Activated B cell treated with CpG ODN at 0.5 μM for 24 hours (primary cell): Measurements from ENCODE around the gene THAP7. TPM values are rescaled to one million over a fixed set of nuclear protein-coding genes. Genes with fewer than 3 reads are reported as not detected.

ENCODE experiments used
- ATAC-seq: fragments of 200-7000 bp; cut with Tn5 transposase; one replicate; pipeline ENCODE4 v1.10.0; 2021; ENCODE audit warnings: low read depth, mild to moderate bottlenecking, moderate library complexity
- CTCF ChIA-PET: fragments of 350-600 bp; sonication (Branson Sonifier 250); formaldehyde crosslinking; loops from one replicate; lab custom pipeline; 2021; ENCODE audit warnings: antibody characterized with exemption; lab: Charles Lee
- POLR2A ChIA-PET: fragments of 350-600 bp; sonication (Branson Sonifier 250); formaldehyde crosslinking; loops from one replicate; lab custom pipeline; 2021; ENCODE audit warnings: antibody characterized with exemption; lab: Charles Lee
- DNase-seq: peaks from one replicate; pipeline ENCODE4 v3.0.0; 2022
- H3K27ac Mint-ChIP-seq: one replicate; pipeline ENCODE4 v1.8.0; 2020; ENCODE audit warnings: mixed read lengths
- H3K27me3 Mint-ChIP-seq: one replicate; pipeline ENCODE4 v1.8.0; 2021; ENCODE audit warnings: mixed read lengths
- H3K36me3 Mint-ChIP-seq: one replicate; pipeline ENCODE4 v1.8.0; 2021; ENCODE audit warnings: low read depth, mixed read lengths
- H3K4me1 Mint-ChIP-seq: one replicate; pipeline ENCODE4 v1.8.0; 2021; ENCODE audit warnings: mixed read lengths
- H3K4me3 Mint-ChIP-seq: one replicate; pipeline ENCODE4 v1.8.0; 2020; ENCODE audit warnings: mild to moderate bottlenecking, mixed read lengths
- H3K9me3 Mint-ChIP-seq: one replicate; pipeline ENCODE4 v1.8.0; 2020; ENCODE audit warnings: mixed read lengths
- intact Hi-C: fragments of 100-400 bp; cut with micrococcal nuclease; formaldehyde crosslinking; loops from one replicate; pipeline ENCODE4 v1.15.1; 2024
- total RNA-seq: library from RNA; stranded (reverse); gene quantifications from 2 replicates; pipeline ENCODE4 v1.2.3, GENCODE V29; 2022
- TF ChIP-seq, protein P1 (sequence below): fragments of 200-600 bp; IDR thresholded peaks from one replicate; pipeline ENCODE4 v1.8.0; 2022; ENCODE audit warnings: antibody characterized with exemption, mild to moderate bottlenecking

The THAP7 gene
- total RNA-seq, 1 donor from 2014 or later: 27.1 TPM

DNA sequence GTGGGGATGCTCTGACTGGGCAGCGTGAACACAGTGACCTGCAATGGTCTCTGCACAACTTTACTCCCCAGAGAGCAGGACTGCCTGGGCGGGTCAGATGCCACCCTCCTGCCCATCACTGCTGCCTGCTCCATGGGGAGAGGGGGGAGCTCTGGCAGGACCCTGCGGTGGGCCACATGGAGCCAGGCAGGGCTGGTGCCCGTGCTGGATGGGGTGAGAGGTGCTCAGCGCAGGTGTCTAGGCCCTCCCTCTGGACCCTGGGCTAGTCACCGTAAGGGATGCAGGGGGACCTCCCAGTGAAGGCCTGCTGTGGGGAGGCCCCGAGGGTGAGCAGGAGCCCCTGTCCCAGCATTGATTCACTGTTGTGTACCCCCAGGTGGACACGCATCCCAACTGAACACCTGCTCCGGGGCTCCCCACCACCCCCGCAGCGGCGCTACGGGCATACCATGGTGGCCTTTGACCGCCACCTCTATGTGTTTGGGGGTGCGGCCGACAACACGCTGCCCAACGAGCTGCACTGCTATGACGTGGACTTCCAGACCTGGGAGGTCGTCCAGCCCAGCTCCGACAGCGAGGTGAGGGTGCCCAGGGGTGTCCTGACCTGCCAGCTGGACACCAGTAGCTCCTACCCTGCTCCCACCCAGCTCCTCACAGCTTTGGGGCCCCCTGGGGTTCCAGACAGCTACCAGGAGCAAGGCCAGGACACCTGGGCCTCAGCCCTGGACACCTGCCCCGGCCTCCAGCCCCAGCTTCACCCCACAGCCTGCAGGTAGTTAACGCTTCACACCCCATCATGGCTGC lies 10.5 kb downstream of the THAP7 start:
- H3K4me3 Mint-ChIP-seq: no peak overlapping the region
- H3K27me3 Mint-ChIP-seq: no peaks in the 10 kb centered on the region
- intact Hi-C loops: no loop called here
- POLR2A ChIA-PET: interaction anchor here (1.4 kb wide), 1 partner anchor 9 kb away, joined by 4 read pairs; the partner anchor contains the start of gene LZTR1
- ATAC-seq: no peak
- CTCF ChIA-PET: no interaction called here
- no peak for DNase-seq
- H3K9me3 Mint-ChIP-seq: no peaks in the 10 kb centered on the region
- H3K27ac Mint-ChIP-seq: no peak overlapping the region
- peaks cover 56% of the 10 kb centered on the region for H3K36me3 Mint-ChIP-seq
- peaks cover 2% of the 10 kb centered on the region for H3K4me1 Mint-ChIP-seq
- TF ChIP-seq, protein P1, sequence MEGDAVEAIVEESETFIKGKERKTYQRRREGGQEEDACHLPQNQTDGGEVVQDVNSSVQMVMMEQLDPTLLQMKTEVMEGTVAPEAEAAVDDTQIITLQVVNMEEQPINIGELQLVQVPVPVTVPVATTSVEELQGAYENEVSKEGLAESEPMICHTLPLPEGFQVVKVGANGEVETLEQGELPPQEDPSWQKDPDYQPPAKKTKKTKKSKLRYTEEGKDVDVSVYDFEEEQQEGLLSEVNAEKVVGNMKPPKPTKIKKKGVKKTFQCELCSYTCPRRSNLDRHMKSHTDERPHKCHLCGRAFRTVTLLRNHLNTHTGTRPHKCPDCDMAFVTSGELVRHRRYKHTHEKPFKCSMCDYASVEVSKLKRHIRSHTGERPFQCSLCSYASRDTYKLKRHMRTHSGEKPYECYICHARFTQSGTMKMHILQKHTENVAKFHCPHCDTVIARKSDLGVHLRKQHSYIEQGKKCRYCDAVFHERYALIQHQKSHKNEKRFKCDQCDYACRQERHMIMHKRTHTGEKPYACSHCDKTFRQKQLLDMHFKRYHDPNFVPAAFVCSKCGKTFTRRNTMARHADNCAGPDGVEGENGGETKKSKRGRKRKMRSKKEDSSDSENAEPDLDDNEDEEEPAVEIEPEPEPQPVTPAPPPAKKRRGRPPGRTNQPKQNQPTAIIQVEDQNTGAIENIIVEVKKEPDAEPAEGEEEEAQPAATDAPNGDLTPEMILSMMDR: no peak

DNA sequence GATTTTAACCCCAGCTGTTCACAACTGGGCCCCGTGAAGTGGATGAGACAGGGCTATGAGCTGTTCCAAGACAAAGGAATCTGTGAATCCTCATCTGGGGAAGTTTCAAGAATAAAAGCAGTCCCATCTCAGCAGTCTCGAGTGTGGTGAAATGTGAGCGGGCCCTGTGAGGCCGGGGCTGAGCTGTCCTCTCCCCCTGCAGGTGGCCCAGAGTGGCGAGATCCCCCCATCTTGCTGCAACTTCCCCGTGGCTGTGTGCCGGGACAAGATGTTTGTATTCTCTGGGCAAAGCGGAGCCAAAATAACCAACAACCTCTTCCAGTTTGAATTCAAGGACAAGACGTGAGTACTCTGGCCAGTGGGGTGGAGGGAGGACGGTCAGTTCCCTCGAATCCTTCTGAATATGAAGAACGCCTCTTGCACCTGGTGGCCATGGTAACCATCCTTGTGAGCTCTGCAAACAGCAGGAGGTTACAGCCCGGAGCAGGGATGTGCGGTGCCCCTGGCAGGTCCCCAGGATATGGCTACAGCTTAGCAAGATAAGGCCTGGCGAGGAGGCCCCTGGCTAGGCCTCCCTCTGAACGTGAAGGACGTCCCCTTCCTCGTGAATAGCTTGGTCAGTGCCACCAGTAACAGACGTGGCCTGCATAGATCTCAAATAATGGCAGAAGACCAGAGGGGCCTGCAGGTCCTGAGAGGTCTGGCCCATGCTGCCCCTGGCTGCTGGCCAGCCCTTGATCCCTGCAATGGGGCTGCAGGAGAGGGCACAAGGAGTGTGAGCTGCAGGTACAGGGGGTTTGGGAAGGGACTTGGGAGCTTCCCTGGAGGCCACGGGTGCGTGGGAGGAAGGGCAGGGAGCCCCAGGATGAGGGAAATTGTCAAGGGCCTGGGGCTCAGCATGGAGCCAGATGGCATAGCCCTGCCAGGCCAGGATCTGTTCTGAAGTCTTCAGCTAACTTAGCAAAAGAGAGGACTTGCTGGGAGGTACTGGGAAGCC lies 11.4 kb downstream of the THAP7 start:
- ChIA-PET CTCF (interaction anchor here (0.6 kb wide), 1 partner anchor 33 kb away, joined by 3 read pairs; no protein-coding TSS in a partner anchor), POLR2A (interaction anchor here (1.4 kb wide), 1 partner anchor 8 kb away, joined by 4 read pairs; the partner anchor contains the start of gene LZTR1)
- ATAC-seq: no peak
- Mint-ChIP-seq H3K27ac (no peak overlapping the region), H3K27me3 (no peaks in the 10 kb centered on the region), H3K36me3 (peaks cover 55% of the 10 kb centered on the region), H3K9me3 (no peaks in the 10 kb centered on the region), H3K4me3 (no peak overlapping the region), H3K4me1 (peaks cover 2% of the 10 kb centered on the region)
- intact Hi-C loops: no loop called here
- DNase-seq: no peak
- TF ChIP-seq, protein P1: no peak

DNA sequence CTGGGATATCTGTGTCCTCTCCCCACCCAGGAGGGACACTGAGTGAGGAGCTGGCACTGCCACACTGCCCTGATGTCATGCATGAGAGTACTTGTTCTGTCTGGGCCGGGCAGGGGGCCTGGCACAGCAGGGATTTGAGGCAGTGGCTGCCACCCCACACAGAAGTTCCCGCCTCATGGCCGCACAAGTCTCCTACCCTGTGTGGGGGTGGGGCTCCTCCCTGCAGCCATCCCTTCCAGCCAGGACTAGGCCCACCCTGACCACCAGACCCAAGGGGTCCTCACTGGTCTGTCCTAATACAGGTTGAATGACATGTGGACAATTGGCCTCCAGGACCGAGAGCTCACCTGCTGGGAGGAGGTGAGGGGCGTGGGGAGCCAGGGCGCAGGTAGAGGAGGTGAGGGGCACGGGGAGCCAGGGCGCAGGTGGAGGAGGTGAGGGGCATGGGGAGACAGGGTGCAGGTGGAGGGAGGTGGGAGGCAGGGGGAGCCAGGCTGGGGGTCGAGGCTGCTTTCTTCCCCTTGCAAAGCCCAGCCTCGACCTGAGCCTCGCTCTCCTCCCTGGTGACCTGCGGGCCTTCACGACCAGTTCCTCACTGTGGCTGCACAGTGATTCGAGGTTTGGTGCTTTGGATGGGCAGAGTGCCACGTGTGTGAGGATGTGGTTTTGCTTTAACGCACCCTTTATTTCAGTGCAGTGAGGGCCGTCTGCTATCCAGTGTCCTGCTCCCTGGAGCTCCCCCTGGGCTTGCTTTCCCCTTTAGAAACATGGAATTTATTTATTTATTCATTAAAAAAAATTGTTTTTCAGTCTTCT lies 12.4 kb downstream of the THAP7 start:
- CTCF ChIA-PET: no interaction called here
- DNase-seq (no peak), ATAC-seq (no peak)
- Mint-ChIP-seq H3K4me3 (no peak overlapping the region), H3K27me3 (no peaks in the 10 kb centered on the region), H3K27ac (no peak overlapping the region), H3K4me1 (peaks cover 2% of the 10 kb centered on the region), H3K36me3 (peaks cover 50% of the 10 kb centered on the region), H3K9me3 (no peaks in the 10 kb centered on the region)
- POLR2A ChIA-PET: interaction anchor here (1.4 kb wide), 1 partner anchor 7 kb away, joined by 4 read pairs; the partner anchor contains the start of gene LZTR1
- TF ChIP-seq, protein P1: no peak
- intact Hi-C loops: no loop called here

DNA sequence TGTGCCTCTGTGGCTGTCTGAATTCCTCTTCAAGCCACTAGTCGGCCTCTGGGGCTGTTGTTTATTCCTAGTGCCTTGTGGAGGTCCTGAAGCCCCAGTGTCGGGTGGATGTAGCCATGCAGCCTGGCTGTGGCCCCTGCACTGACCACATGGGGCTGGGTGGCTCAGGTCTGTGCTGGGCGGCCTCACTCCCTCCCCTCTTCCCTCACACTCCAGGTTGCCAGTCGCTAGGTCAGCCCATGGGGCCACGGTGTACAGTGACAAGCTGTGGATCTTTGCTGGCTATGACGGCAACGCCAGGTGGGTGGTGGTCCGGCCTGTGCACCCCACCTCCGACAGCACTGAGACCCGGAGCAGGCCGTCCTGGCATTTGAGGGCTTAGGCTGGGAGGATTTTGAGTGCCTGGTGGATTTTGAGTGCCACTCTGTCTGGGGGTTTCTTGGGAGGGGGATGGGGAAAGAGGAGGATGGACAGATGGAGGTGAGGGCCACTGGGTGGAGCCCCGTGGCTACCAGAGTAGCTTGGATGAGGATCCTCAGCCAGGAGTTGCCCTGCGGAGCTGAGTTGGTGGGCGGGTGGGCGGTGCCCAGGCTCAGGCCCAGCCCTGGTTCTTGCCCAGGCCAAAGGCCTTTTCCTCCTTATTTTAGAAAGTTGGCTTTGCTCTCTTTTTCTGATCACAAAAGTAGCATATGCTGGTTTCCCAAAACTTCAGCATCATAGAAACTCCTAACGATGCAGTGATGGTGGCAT lies 13.2 kb downstream of the THAP7 start:
- DNase-seq: no peak

More for the DNA sequence above, 13.2 kb downstream of the THAP7 start:
- TF ChIP-seq, protein P1: no peak
- ChIA-PET CTCF (no interaction called here), POLR2A (no interaction called here)
- no peak overlapping the region for H3K27ac Mint-ChIP-seq
- H3K27me3 Mint-ChIP-seq: no peaks in the 10 kb centered on the region
- H3K9me3 Mint-ChIP-seq: no peaks in the 10 kb centered on the region
- H3K4me1 Mint-ChIP-seq: peaks cover 3% of the 10 kb centered on the region
- intact Hi-C loops: no loop called here
- ATAC-seq: no peak
- H3K36me3 Mint-ChIP-seq: peaks cover 54% of the 10 kb centered on the region
- H3K4me3 Mint-ChIP-seq: no peak overlapping the region
